Kidney epithelial cell (primary cell): ENCODE data around the gene URM1. TPM values are rescaled to one million over a fixed set of nuclear protein-coding genes. Genes with fewer than 3 reads are reported as not detected.

Experiments used
- DNase-seq: peaks from one replicate; pipeline ENCODE4 v3.0.0-alpha.2; 2010; ENCODE audit warnings: low read depth
- H3K27me3 ChIP-seq: 2 replicates; pipeline ENCODE4 v1.6.0; 2011; ENCODE audit warnings: low read length; ENCODE audit not compliant: control insufficient read depth, insufficient read depth
- H3K36me3 ChIP-seq: 2 replicates; pipeline ENCODE4 v1.5.1; 2011; ENCODE audit warnings: low read length; ENCODE audit not compliant: control insufficient read depth, insufficient read depth
- H3K4me3 ChIP-seq: 2 replicates; pipeline ENCODE4 v1.5.1; 2011; ENCODE audit warnings: low read depth, mild to moderate bottlenecking, control low read depth, low read length
- CTCF ChIP-seq: IDR thresholded peaks from 2 replicates; pipeline ENCODE4 v1.5.1; 2011; ENCODE audit warnings: mild to moderate bottlenecking, moderate library complexity, low read length, control low read depth, inconsistent platforms; ENCODE audit not compliant: insufficient read depth, poor library complexity, severe bottlenecking
- total RNA-seq: library from RNA; depleted of rRNA; stranded (reverse); fragments of >200 nt; gene quantifications from 2 replicates; pipeline ENCODE4 v1.2.3, GENCODE V29; 2015

Gene URM1
- total RNA-seq, 1 donor from 2014 or later, result 49.9 TPM

GRCh38 chr9:128344931-128345605 lies 26.1 kb upstream of the URM1 start:
- peak; percentile 2 for TF ChIP-seq CTCF
- no peak for DNase-seq
- H3K27me3 ChIP-seq, result no peaks in the 10 kb centered on the region
- H3K36me3 ChIP-seq, result peaks cover 2% of the 10 kb centered on the region
- H3K4me3 ChIP-seq, result no peak overlapping the region

- Histone ChIP-seq H3K27me3 (no peaks in the 10 kb centered on the region), H3K4me3 (no peak overlapping the region), H3K36me3 (peaks cover 1% of the 10 kb centered on the region)
- DNase-seq, result no peak
- TF ChIP-seq CTCF, result no peak
These were observed 22.0 kb upstream of the URM1 start for GRCh38 chr9:128349125-128349524.

- no peaks in the 10 kb centered on the region for H3K27me3 ChIP-seq
- H3K36me3 ChIP-seq, result peaks cover 1% of the 10 kb centered on the region
- DNase-seq, result no peak
- no peak for TF ChIP-seq CTCF
- H3K4me3 ChIP-seq, result no peak overlapping the region
These were observed 21.4 kb upstream of the URM1 start for GRCh38 chr9:128349772-128350171.

GRCh38 chr9:128355451-128355850 lies 15.7 kb upstream of the URM1 start:
- no peak for DNase-seq
- Histone ChIP-seq H3K27me3 (no peaks in the 10 kb centered on the region), H3K36me3 (peaks cover 1% of the 10 kb centered on the region), H3K4me3 (no peak overlapping the region)
- no peak for TF ChIP-seq CTCF

GRCh38 chr9:128358090-128358489 lies 13.1 kb upstream of the URM1 start:
- Histone ChIP-seq H3K4me3 (no peak overlapping the region), H3K36me3 (peaks cover 1% of the 10 kb centered on the region), H3K27me3 (no peaks in the 10 kb centered on the region)
- no peak for DNase-seq
- no peak for TF ChIP-seq CTCF

GRCh38 chr9:128358861-128359260 lies 12.3 kb upstream of the URM1 start:
- no peaks in the 10 kb centered on the region for H3K27me3 ChIP-seq
- H3K4me3 ChIP-seq, result no peak overlapping the region
- no peak for TF ChIP-seq CTCF
- H3K36me3 ChIP-seq, result no peaks in the 10 kb centered on the region
- DNase-seq, result no peak
